BLaER1 treated with 17β-estradiol and CSF1 and Interleukin-3, amounts not matched to agents 10 nM and 100 nM (cell line): ENCODE results near the gene IMPG1.

Experiments used
- H3K27ac ChIP-seq, 11 experiments: shearing (Covaris generic); formaldehyde crosslinking; 2 replicates each; pipeline ENCODE4 v1.8.1; 2022
- H3K27me3 ChIP-seq, 11 experiments: shearing (Covaris generic); formaldehyde crosslinking; 2 replicates each; pipeline ENCODE4 v1.8.1; 2022
- H3K36me3 ChIP-seq, 11 experiments: shearing (Covaris generic); formaldehyde crosslinking; 2 replicates each; pipeline ENCODE4 v1.8.1; 2022
- H3K4me1 ChIP-seq, 10 experiments: shearing (Covaris generic); formaldehyde crosslinking; 2 replicates each; pipeline ENCODE4 v1.8.1; 2022
- H3K4me2 ChIP-seq, 11 experiments: shearing (Covaris generic); formaldehyde crosslinking; 2 replicates each; pipeline ENCODE4 v1.8.1; 2022
- H3K4me3 ChIP-seq, 10 experiments: shearing (Covaris generic); formaldehyde crosslinking; 2 replicates each; pipeline ENCODE4 v1.8.1; 2022
- H3K9ac ChIP-seq, 11 experiments: shearing (Covaris generic); formaldehyde crosslinking; 2 replicates each; pipeline ENCODE4 v1.8.1; 2022
- H3K9me3 ChIP-seq, 11 experiments: shearing (Covaris generic); formaldehyde crosslinking; replicated peaks in 1 of 11; 2 replicates each; pipeline ENCODE4 v1.8.1; 2022
- H4K20me1 ChIP-seq, 11 experiments: shearing (Covaris generic); formaldehyde crosslinking; 2 replicates each; pipeline ENCODE4 v1.8.1; 2022
- Cebpa-rat ChIP-seq, 11 experiments: shearing (Covaris generic); IDR thresholded peaks; 2 replicates each; pipeline ENCODE4 v1.8.1; 2022

Gene IMPG1

DNA sequence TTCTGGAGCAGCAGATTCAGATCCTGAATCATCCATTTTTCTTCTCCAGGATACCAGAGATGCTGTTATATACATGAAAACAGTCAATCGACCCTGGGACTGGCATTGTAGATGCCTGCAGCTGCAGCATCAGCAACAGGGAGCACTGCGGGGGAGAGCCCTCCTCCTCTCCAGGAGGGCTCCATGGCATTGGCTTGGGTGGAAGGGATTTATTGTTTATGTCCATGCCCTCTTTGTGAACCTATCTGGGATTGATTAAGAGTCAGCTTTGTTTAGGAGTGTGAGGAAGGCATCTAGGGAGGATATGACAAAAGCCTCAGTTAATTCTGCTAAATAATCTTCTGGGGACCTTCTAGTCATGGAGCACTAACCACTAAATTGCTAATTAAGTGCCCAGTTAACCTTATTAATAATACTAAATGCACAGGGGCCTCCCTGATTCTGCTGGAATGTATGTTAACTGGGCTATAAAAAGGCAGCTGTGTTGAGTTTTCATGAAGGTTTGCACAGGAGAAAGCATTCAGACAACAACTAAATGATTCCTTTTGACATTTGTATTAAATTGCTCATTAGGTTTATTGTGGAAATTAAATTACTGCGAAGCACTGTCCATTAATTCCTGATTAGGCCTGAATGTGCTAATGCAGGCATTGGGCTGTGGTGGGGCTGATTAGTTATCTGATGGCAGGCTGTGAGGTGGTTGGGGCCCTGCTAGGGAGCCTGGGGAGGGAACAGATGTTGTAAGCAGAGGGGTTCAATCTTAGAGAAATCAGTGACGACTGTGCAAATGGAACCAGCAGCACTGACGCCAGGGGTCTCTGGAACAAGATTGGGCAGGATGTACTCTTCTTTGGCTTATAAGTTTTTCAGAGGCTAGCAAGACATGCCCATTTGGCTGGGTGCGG, 57.6 kb downstream of the IMPG1 start:
- Histone ChIP-seq H4K20me1 (no peaks in the 10 kb centered on the region), H3K4me3 (no peak overlapping the region), H3K36me3 (no peaks in the 10 kb centered on the region), H3K27ac (no peak overlapping the region), H3K4me1 (no peaks in the 10 kb centered on the region), H3K27me3 (no peaks in the 10 kb centered on the region), H3K9ac (no peak overlapping the region), H3K9me3 (0 out of 22 replicates have a peak, but pooled peaks cover 0 to 4% (median 0%) of the 10 kb centered on the region in 11 experiments), H3K4me2 (no peak overlapping the region)
- TF ChIP-seq Cebpa-rat (IDR thresholded peaks at IDR 0.05) = no peak

- H3K9me3 ChIP-seq = no peaks in the 10 kb centered on the region
- no peaks in the 10 kb centered on the region for H3K27me3 ChIP-seq
- TF ChIP-seq Cebpa-rat (IDR thresholded peaks at IDR 0.05) = no peak
- H3K36me3 ChIP-seq = no peaks in the 10 kb centered on the region
- no peak overlapping the region for H3K9ac ChIP-seq
- no peak overlapping the region for H3K4me2 ChIP-seq
- no peaks in the 10 kb centered on the region for H3K4me1 ChIP-seq
- no peak overlapping the region for H3K27ac ChIP-seq
- no peaks in the 10 kb centered on the region for H4K20me1 ChIP-seq
- H3K4me3 ChIP-seq = no peak overlapping the region
These were observed 68.3 kb downstream of the IMPG1 start for GRCh38 chr6:76004202-76004601.

DNA sequence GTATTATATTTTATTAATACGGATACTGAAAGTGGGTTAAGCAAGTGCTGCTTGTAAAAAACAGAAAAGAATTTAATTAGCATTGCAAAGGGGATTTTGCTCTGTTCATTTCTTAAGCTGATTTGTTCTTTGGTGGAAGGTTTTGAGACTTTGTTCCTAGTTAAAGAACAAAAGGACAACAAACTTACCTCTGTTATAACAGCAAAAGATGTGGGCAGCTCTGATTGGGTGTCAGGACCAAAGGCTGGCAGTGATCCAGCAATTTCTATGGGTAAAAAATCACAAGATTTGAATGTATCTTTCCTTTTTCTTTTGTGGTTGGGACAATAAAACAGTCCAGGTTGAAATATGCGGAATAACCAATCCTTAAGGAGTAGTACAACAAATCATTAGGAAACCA, 68.8 kb downstream of the IMPG1 start:
- Histone ChIP-seq H4K20me1 (no peaks in the 10 kb centered on the region), H3K4me3 (no peak overlapping the region), H3K4me1 (no peaks in the 10 kb centered on the region), H3K9me3 (no peaks in the 10 kb centered on the region), H3K36me3 (no peaks in the 10 kb centered on the region), H3K4me2 (no peak overlapping the region), H3K27ac (no peak overlapping the region), H3K9ac (no peak overlapping the region), H3K27me3 (no peaks in the 10 kb centered on the region)
- no peak for TF ChIP-seq Cebpa-rat (IDR thresholded peaks at IDR 0.05)

- H3K4me3 ChIP-seq = no peak overlapping the region
- H3K4me2 ChIP-seq = no peak overlapping the region
- H4K20me1 ChIP-seq = no peaks in the 10 kb centered on the region
These were observed 69.3 kb downstream of the IMPG1 start for GRCh38 chr6:76003113-76003512.

GRCh38 chr6:76000629-76001028, 71.8 kb downstream of the IMPG1 start:
- H3K4me2 ChIP-seq = no peak overlapping the region
- H3K4me1 ChIP-seq = no peaks in the 10 kb centered on the region
- H3K27ac ChIP-seq = no peak overlapping the region
- H4K20me1 ChIP-seq = no peaks in the 10 kb centered on the region
- H3K4me3 ChIP-seq = no peak overlapping the region
- TF ChIP-seq Cebpa-rat (IDR thresholded peaks at IDR 0.05) = no peak
- H3K36me3 ChIP-seq = no peaks in the 10 kb centered on the region
- H3K9ac ChIP-seq = no peak overlapping the region
- H3K9me3 ChIP-seq = no peaks in the 10 kb centered on the region
- no peaks in the 10 kb centered on the region for H3K27me3 ChIP-seq

More at GRCh38 chr6:76003113-76003512, 69.3 kb downstream of the IMPG1 start:
- Histone ChIP-seq H3K9ac (no peak overlapping the region), H3K36me3 (no peaks in the 10 kb centered on the region), H3K9me3 (no peaks in the 10 kb centered on the region), H3K27ac (no peak overlapping the region), H3K4me1 (no peaks in the 10 kb centered on the region), H3K27me3 (no peaks in the 10 kb centered on the region)
- no peak for TF ChIP-seq Cebpa-rat (IDR thresholded peaks at IDR 0.05)

GRCh38 chr6:75997696-75998095, 74.8 kb downstream of the IMPG1 start:
- no peaks in the 10 kb centered on the region for H3K36me3 ChIP-seq
- H3K27me3 ChIP-seq = no peaks in the 10 kb centered on the region
- H4K20me1 ChIP-seq = no peaks in the 10 kb centered on the region
- peaks cover 0 to 7% (median 0%) of the 10 kb centered on the region in 11 experiments; a peak in 1 of 22 replicates for H3K9me3 ChIP-seq
- H3K4me1 ChIP-seq = no peaks in the 10 kb centered on the region
- H3K27ac ChIP-seq = no peak overlapping the region
- H3K9ac ChIP-seq = no peak overlapping the region
- H3K4me2 ChIP-seq = no peak overlapping the region
- no peak for TF ChIP-seq Cebpa-rat (IDR thresholded peaks at IDR 0.05)
- no peak overlapping the region for H3K4me3 ChIP-seq

GRCh38 chr6:75993236-75994162, 79.0 kb downstream of the IMPG1 start:
- TF ChIP-seq Cebpa-rat (IDR thresholded peaks at IDR 0.05) = no peak
- no peak overlapping the region for H3K27ac ChIP-seq

GRCh38 chr6:75991941-75992340, 80.5 kb downstream of the IMPG1 start:
- Histone ChIP-seq H3K4me3 (no peak overlapping the region), H3K9ac (no peak overlapping the region), H3K36me3 (no peaks in the 10 kb centered on the region), H3K9me3 (peaks cover 0 to 7% (median 0%) of the 10 kb centered on the region in 11 experiments; a peak in 1 of 22 replicates), H3K4me2 (no peak overlapping the region), H3K27me3 (no peaks in the 10 kb centered on the region), H3K27ac (no peak overlapping the region), H4K20me1 (no peaks in the 10 kb centered on the region), H3K4me1 (no peaks in the 10 kb centered on the region)
- no peak for TF ChIP-seq Cebpa-rat (IDR thresholded peaks at IDR 0.05)

More at GRCh38 chr6:75993236-75994162, 79.0 kb downstream of the IMPG1 start:
- H3K9ac ChIP-seq = no peak overlapping the region
- H3K4me1 ChIP-seq = no peaks in the 10 kb centered on the region
- H3K27me3 ChIP-seq = no peaks in the 10 kb centered on the region
- no peak overlapping the region for H3K4me3 ChIP-seq
- no peaks in the 10 kb centered on the region for H4K20me1 ChIP-seq
- no peak overlapping the region for H3K4me2 ChIP-seq
- peaks cover 0 to 7% (median 0%) of the 10 kb centered on the region in 11 experiments; a peak in 1 of 22 replicates for H3K9me3 ChIP-seq
- no peaks in the 10 kb centered on the region for H3K36me3 ChIP-seq

DNA sequence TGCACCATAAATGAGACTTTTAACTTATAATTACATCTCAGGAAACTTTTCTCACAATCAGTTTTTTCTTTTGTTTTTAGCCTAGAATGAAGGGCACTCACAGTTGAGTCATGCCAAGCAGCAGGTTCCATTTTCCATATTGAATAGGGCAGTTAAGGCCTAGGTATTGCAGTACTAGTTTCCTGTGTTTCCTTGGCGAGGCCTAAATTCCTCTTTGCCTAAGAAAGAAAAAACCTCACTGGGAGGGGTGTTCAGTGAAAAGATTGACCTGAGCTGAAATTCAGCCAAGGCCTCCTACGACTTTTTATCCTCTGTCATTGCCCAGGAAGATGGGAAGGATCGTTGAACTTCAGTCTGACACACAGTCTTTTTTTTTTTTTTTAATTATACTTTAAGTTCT, 85.5 kb downstream of the IMPG1 start:
- Histone ChIP-seq H3K9ac (no peak overlapping the region), H3K27me3 (no peaks in the 10 kb centered on the region), H3K36me3 (no peaks in the 10 kb centered on the region)

More for the DNA sequence above, 85.5 kb downstream of the IMPG1 start:
- Histone ChIP-seq H3K9me3 (no peaks in the 10 kb centered on the region), H3K27ac (no peak overlapping the region), H3K4me3 (no peak overlapping the region), H3K4me1 (no peaks in the 10 kb centered on the region), H3K4me2 (no peak overlapping the region), H4K20me1 (no peaks in the 10 kb centered on the region)
- no peak for TF ChIP-seq Cebpa-rat (IDR thresholded peaks at IDR 0.05)
